ENCODE results near the gene LMO7.

DNA sequence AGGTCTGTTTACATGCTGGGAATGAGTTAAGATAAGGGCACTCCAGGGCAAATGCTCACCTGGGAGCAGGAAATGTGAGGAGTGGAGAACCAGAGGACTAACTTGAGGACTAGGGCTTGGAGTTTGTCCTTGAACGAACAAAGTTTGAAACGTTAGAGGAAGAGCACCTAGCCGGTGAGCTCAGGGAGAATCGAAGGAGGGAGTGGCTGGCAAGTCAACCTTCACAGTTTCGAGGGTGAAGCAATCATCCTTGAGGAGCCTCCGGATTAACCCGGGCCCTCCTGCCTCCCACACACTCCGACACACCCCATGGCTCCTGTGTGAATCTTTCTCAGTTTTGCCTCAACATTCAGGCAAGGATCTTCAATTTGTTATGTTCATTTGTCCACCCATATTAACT, 58.6 kb downstream of the LMO7 start:
- TF ChIP-seq, protein P1, sequence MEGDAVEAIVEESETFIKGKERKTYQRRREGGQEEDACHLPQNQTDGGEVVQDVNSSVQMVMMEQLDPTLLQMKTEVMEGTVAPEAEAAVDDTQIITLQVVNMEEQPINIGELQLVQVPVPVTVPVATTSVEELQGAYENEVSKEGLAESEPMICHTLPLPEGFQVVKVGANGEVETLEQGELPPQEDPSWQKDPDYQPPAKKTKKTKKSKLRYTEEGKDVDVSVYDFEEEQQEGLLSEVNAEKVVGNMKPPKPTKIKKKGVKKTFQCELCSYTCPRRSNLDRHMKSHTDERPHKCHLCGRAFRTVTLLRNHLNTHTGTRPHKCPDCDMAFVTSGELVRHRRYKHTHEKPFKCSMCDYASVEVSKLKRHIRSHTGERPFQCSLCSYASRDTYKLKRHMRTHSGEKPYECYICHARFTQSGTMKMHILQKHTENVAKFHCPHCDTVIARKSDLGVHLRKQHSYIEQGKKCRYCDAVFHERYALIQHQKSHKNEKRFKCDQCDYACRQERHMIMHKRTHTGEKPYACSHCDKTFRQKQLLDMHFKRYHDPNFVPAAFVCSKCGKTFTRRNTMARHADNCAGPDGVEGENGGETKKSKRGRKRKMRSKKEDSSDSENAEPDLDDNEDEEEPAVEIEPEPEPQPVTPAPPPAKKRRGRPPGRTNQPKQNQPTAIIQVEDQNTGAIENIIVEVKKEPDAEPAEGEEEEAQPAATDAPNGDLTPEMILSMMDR (IDR thresholded peaks at IDR 0.05) = no peak
- TF ChIP-seq EZH2phosphoT487 (IDR thresholded peaks at IDR 0.05) = no peak
